BLaER1 (cell line): ENCODE measurements around the gene AUTS2.

ENCODE experiments used
- H3K27ac ChIP-seq: shearing (Covaris generic); formaldehyde crosslinking; 2 replicates; pipeline ENCODE4 v1.8.1; 2022
- H3K27me3 ChIP-seq: shearing (Covaris generic); formaldehyde crosslinking; 2 replicates; pipeline ENCODE4 v1.8.1; 2022
- H3K36me3 ChIP-seq: shearing (Covaris generic); formaldehyde crosslinking; 2 replicates; pipeline ENCODE4 v1.8.1; 2022
- H3K4me1 ChIP-seq: shearing (Covaris generic); formaldehyde crosslinking; 2 replicates; pipeline ENCODE4 v1.8.1; 2022
- H3K4me2 ChIP-seq: shearing (Covaris generic); formaldehyde crosslinking; 2 replicates; pipeline ENCODE4 v1.8.1; 2022
- H3K4me3 ChIP-seq: shearing (Covaris generic); formaldehyde crosslinking; 2 replicates; pipeline ENCODE4 v1.8.1; 2022
- H3K9ac ChIP-seq: shearing (Covaris generic); formaldehyde crosslinking; 2 replicates; pipeline ENCODE4 v1.8.1; 2022
- H3K9me3 ChIP-seq: shearing (Covaris generic); formaldehyde crosslinking; 2 replicates; pipeline ENCODE4 v1.8.1; 2022
- H4K20me1 ChIP-seq: shearing (Covaris generic); formaldehyde crosslinking; 2 replicates; pipeline ENCODE4 v1.8.1; 2022
- Cebpa-rat ChIP-seq: shearing (Covaris generic); IDR thresholded peaks from 2 replicates; pipeline ENCODE4 v1.8.1; 2022

The AUTS2 gene

GRCh38 chr7:69966766-69967591 lies 368.7 kb downstream of the AUTS2 start:
- Histone ChIP-seq H3K4me3 (no peak overlapping the region), H3K9ac (no peak overlapping the region), H3K4me1 (peaks cover 51% of the 10 kb centered on the region), H3K27me3 (no peaks in the 10 kb centered on the region), H3K4me2 (peak overlapping the region; percentile 23; the same call in 1 of the 2 replicates), H3K36me3 (no peaks in the 10 kb centered on the region), H4K20me1 (peaks cover 93% of the 10 kb centered on the region), H3K9me3 (no peaks in the 10 kb centered on the region), H3K27ac (no peak overlapping the region)
- TF ChIP-seq Cebpa-rat, result no peak

GRCh38 chr7:69967689-69968450 lies 369.6 kb downstream of the AUTS2 start:
- TF ChIP-seq Cebpa-rat, result no peak
- Histone ChIP-seq H3K27ac (no peak overlapping the region), H3K36me3 (no peaks in the 10 kb centered on the region)

GRCh38 chr7:69968969-69969556 lies 370.8 kb downstream of the AUTS2 start:
- Histone ChIP-seq H4K20me1 (peaks cover 78% of the 10 kb centered on the region), H3K4me3 (no peak overlapping the region)

More at GRCh38 chr7:69967689-69968450, 369.6 kb downstream of the AUTS2 start:
- no peak overlapping the region for H3K4me3 ChIP-seq
- H3K4me2 ChIP-seq, result peak overlapping the region; percentile 23; the same call in 1 of the 2 replicates
- no peak overlapping the region for H3K9ac ChIP-seq
- H3K27me3 ChIP-seq, result no peaks in the 10 kb centered on the region
- H3K9me3 ChIP-seq, result no peaks in the 10 kb centered on the region
- peaks cover 42% of the 10 kb centered on the region for H3K4me1 ChIP-seq
- H4K20me1 ChIP-seq, result peaks cover 87% of the 10 kb centered on the region

GRCh38 chr7:69981646-69982045 lies 383.4 kb downstream of the AUTS2 start:
- Histone ChIP-seq H3K27me3 (no peaks in the 10 kb centered on the region), H3K4me1 (peaks cover 21% of the 10 kb centered on the region), H3K27ac (no peak overlapping the region), H4K20me1 (peaks cover 78% of the 10 kb centered on the region), H3K4me2 (peak overlapping the region; percentile 41), H3K9me3 (peaks cover 9% of the 10 kb centered on the region), H3K4me3 (no peak overlapping the region), H3K36me3 (peaks cover 5% of the 10 kb centered on the region; the same call in 1 of the 2 replicates), H3K9ac (no peak overlapping the region)
- no peak for TF ChIP-seq Cebpa-rat

More at GRCh38 chr7:69968969-69969556, 370.8 kb downstream of the AUTS2 start:
- Histone ChIP-seq H3K9ac (no peak overlapping the region), H3K27me3 (no peaks in the 10 kb centered on the region), H3K9me3 (no peaks in the 10 kb centered on the region), H3K4me2 (no peak overlapping the region), H3K4me1 (peaks cover 30% of the 10 kb centered on the region), H3K27ac (no peak overlapping the region), H3K36me3 (no peaks in the 10 kb centered on the region)
- TF ChIP-seq Cebpa-rat, result no peak

- peaks cover 21% of the 10 kb centered on the region for H3K4me1 ChIP-seq
- no peaks in the 10 kb centered on the region for H3K27me3 ChIP-seq
- H4K20me1 ChIP-seq, result peaks cover 82% of the 10 kb centered on the region
- H3K27ac ChIP-seq, result no peak overlapping the region
- TF ChIP-seq Cebpa-rat, result no peak
- peak overlapping the region; percentile 41 for H3K4me2 ChIP-seq
- H3K9me3 ChIP-seq, result peaks cover 3% of the 10 kb centered on the region
- no peak overlapping the region; the same call in 1 of the 2 replicates for H3K9ac ChIP-seq
- H3K36me3 ChIP-seq, result peaks cover 5% of the 10 kb centered on the region; the same call in 1 of the 2 replicates
- no peak overlapping the region for H3K4me3 ChIP-seq
Measured at GRCh38 chr7:69982197-69982596, 383.9 kb downstream of the AUTS2 start.

- Histone ChIP-seq H4K20me1 (peaks cover 75% of the 10 kb centered on the region; the same call in 1 of the 2 replicates), H3K4me2 (no peak overlapping the region), H3K27me3 (no peaks in the 10 kb centered on the region), H3K9me3 (peaks cover 5% of the 10 kb centered on the region), H3K9ac (no peak overlapping the region), H3K4me1 (peaks cover 26% of the 10 kb centered on the region), H3K4me3 (no peak overlapping the region), H3K36me3 (peaks cover 12% of the 10 kb centered on the region; the same call in 1 of the 2 replicates), H3K27ac (no peak overlapping the region)
- no peak for TF ChIP-seq Cebpa-rat
Measured at GRCh38 chr7:69989551-69989950, 391.3 kb downstream of the AUTS2 start.

- H3K27ac ChIP-seq, result no peak overlapping the region
- no peaks in the 10 kb centered on the region for H3K27me3 ChIP-seq
- peaks cover 10% of the 10 kb centered on the region; the same call in 1 of the 2 replicates for H3K36me3 ChIP-seq
- peak overlapping the region; percentile 22; the same call in 1 of the 2 replicates for H3K4me2 ChIP-seq
- peaks cover 24% of the 10 kb centered on the region for H3K4me1 ChIP-seq
- H4K20me1 ChIP-seq, result peaks cover 74% of the 10 kb centered on the region; the same call in 1 of the 2 replicates
- H3K9me3 ChIP-seq, result peaks cover 5% of the 10 kb centered on the region
- no peak overlapping the region for H3K9ac ChIP-seq
- no peak overlapping the region for H3K4me3 ChIP-seq
- no peak for TF ChIP-seq Cebpa-rat
Measured at GRCh38 chr7:69992938-69993337, 394.7 kb downstream of the AUTS2 start.

GRCh38 chr7:69994218-69994617 lies 395.9 kb downstream of the AUTS2 start:
- Histone ChIP-seq H3K36me3 (peaks cover 10% of the 10 kb centered on the region; the same call in 1 of the 2 replicates), H3K4me2 (no peak overlapping the region), H3K4me3 (no peak overlapping the region), H3K27me3 (no peaks in the 10 kb centered on the region), H3K4me1 (peaks cover 21% of the 10 kb centered on the region), H4K20me1 (peaks cover 73% of the 10 kb centered on the region; the same call in 1 of the 2 replicates), H3K9me3 (peaks cover 5% of the 10 kb centered on the region), H3K9ac (no peak overlapping the region), H3K27ac (no peak overlapping the region)
- no peak for TF ChIP-seq Cebpa-rat

- H3K27ac ChIP-seq, result no peak overlapping the region
- H3K4me3 ChIP-seq, result no peak overlapping the region
- no peak overlapping the region for H3K9ac ChIP-seq
- H3K4me1 ChIP-seq, result peaks cover 29% of the 10 kb centered on the region
- H4K20me1 ChIP-seq, result peaks cover 71% of the 10 kb centered on the region; the same call in 1 of the 2 replicates
- TF ChIP-seq Cebpa-rat, result no peak
- H3K4me2 ChIP-seq, result no peak overlapping the region
- H3K27me3 ChIP-seq, result no peaks in the 10 kb centered on the region
- 0 out of 2 replicates have a peak, but pooled peaks cover 4% of the 10 kb centered on the region for H3K36me3 ChIP-seq
- H3K9me3 ChIP-seq, result no peaks in the 10 kb centered on the region
Measured at GRCh38 chr7:69994886-69995542, 396.7 kb downstream of the AUTS2 start.
